GM18508 (cell line): Measurements from ENCODE around the gene COPG1.

Source experiments
- ATAC-seq: cut with Tn5 transposase; IDR thresholded peaks from one replicate; pipeline ENCODE4 v1.9.1; 2021; ENCODE audit warnings: moderate number of reproducible peaks; ENCODE audit not compliant: insufficient read depth, unreplicated experiment

Gene COPG1

GRCh38 chr3:129325383-129325782, 76.0 kb downstream of the COPG1 start:
- no peak for ATAC-seq

- ATAC-seq, result no peak
These were observed 76.7 kb downstream of the COPG1 start for GRCh38 chr3:129326138-129326537.

- no peak for ATAC-seq
These were observed 77.2 kb downstream of the COPG1 start for GRCh38 chr3:129326595-129326994.
